NCI-H128 (cell line): ENCODE data around the gene TMEM151B.
A peak's percentile ranks its signal among the peaks of the same experiment; 100 is the strongest.

Experiments used
- DNase-seq: peaks from one replicate; lab custom pipeline; 2025; ENCODE audit not compliant: unreplicated experiment; lab: John Stamatoyannopoulos, UW

The TMEM151B gene

GRCh38 chr6:44277763-44278162 lies 7.5 kb downstream of the TMEM151B start:
- DNase-seq, result no peak

DNA sequence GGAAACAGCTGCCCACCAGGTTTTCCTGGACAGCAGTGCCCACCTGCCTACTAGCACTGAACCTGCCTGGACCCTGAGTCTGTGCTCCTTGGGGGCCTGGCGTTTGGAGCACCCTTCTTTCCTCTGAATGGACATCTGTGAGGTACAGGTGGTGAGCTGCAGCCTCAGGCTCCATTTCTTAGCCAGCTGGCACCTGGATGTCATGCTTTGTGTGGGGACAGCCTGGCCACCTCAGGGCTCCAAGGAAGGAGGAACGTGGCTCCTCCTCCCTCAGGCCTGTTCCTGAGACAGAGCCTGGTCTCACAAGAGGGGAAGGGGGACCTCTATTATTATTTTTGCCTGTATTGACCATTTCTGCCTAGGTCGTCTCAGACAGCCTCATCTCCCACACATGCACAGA lies 8.1 kb downstream of the TMEM151B start:
- DNase-seq, result no peak

- no peak for DNase-seq
Observed at GRCh38 chr6:44278774-44279697, 8.8 kb downstream of the TMEM151B start.

- no peak for DNase-seq
Observed at GRCh38 chr6:44284121-44284520, 13.9 kb downstream of the TMEM151B start.

GRCh38 chr6:44284867-44285266 lies 14.6 kb downstream of the TMEM151B start:
- DNase-seq, result no peak

DNA sequence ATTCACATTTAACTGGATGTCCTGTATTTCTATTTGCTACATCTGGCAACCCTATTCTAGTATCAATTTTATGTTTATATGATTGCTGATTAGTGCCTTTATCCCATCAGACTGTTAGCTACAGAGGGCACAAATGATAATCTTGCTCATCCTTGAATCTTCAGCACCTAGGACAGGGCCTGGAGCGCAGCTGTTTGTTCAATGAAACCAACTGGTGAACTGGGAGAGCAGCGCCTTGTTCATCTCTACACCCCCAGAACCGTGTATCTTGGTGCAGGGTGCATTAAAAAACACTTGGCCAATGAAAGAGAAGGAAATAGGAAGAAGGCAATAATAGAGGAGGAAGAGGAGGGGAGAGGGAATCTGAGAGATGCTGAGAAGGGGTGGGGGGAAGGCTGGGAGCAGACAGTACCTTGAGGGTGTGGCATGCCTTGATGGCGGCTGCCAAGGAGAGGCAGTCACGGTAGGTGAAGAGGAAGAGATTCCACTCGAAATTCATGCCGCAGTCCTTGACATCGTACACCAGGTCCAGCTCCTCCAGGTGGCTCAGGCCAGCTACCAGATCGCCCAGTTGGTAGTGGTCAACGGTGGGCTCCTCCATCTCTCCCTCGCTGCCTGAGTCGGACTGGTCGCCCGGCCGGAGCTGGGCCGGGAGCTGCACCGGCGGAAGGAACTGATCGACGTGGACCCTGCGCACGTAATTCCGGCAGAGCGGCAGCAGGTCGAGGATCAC lies 15.5 kb downstream of the TMEM151B start:
- DNase-seq, result no peak

GRCh38 chr6:44286285-44286565 lies 16.0 kb downstream of the TMEM151B start:
- DNase-seq, result no peak

DNA sequence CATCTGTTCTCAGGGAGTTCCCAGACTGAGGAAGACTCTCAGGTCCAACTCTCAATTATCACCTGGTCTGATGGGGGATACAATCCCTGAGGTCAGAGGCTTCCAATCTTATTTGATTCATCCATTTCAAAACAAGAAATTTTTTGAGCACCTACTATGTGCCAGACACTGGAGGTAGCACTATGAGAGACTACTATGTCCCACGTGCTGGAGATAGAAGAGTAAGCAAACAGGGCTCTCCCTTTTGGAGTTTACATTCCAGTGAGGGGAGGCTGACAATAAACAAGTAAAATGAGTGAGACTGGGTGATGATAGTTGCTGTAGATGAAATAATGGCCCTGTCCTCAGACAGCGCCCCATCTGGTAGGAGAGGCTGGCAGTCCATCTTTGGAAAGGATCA lies 16.5 kb downstream of the TMEM151B start:
- DNase-seq, result no peak

- no peak for DNase-seq
Observed at GRCh38 chr6:44289726-44290260, 19.5 kb downstream of the TMEM151B start.

- DNase-seq, result no peak
Observed at GRCh38 chr6:44291841-44292240, 21.6 kb downstream of the TMEM151B start.

DNA sequence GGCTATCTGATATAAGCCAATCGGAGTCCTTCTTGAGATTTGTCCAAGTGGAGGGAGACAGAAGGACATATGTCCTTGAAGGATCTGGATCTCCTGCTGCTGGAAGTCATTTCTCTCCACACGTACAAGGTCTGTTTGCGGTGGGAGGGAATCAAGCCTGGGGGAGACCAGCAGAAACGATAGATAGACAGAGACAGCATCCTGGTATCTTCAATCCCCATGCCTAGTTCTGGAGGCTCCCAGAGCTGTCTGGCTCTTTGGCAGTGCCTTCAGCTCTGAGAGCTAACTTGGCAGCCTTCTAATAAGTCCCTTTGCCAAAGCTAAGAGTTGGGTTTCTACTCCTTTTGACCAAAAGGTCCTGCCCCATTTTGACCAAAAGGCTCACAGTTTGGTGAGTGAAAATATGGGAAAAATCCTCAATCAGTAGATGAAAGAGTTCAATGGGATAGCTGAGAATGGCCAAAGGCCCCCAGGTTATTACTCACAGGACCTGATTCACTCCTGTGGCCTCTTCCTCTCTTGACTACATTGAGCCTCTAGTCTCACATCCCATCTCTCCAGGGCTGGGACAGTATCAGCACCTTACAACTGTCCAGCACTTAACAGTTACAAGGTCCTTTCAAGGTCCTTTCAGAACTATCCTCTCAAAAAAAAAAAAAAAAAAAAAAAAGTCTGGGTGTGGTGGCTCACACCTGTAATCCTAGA lies 22.6 kb downstream of the TMEM151B start:
- DNase-seq, result no peak

DNA sequence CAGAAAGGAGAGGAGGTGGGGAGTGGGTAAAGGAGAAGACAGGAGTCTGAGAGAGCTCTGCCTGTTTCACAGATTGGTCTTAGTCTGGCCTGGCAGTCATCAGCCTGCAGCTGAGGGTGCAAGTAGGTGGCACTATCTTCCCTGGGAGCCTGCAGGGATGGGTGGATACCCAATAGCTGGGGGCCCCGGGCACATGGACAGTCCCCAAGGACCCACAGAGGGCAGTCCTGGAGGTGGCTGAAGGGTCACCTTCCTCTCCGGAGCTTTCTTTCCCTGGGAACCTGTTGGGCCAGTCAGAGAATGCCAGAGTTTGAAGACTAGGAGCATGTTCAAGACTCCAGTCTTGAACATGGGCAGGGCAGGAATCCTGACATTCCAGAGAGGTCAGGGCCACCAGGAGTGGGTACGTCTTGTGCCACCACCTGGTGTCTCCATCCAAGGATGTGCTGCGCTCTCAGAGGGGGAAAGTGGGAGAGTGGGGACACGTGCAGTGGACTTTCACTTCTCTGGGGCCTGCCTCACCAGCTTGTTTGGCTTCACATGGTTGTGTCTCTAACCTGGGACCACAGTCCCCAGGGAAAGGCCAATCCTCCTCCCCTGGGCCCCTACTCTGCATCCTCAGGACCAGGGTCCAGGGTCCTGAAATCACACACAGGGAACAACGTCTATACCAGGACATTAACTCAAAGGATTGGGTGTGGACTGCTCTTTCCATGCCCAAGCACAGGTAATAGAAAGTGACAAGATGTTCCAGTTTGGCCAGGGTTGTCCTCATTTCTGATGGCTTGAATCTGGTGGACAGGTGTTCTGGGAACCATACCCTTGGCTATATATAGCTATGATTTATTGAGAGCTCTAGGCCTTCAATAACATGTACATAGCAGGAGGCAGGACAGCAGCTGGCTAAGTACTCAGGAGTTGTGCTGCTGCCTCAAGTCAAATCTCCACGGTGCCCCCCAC lies 24.9 kb downstream of the TMEM151B start:
- no peak for DNase-seq

DNA sequence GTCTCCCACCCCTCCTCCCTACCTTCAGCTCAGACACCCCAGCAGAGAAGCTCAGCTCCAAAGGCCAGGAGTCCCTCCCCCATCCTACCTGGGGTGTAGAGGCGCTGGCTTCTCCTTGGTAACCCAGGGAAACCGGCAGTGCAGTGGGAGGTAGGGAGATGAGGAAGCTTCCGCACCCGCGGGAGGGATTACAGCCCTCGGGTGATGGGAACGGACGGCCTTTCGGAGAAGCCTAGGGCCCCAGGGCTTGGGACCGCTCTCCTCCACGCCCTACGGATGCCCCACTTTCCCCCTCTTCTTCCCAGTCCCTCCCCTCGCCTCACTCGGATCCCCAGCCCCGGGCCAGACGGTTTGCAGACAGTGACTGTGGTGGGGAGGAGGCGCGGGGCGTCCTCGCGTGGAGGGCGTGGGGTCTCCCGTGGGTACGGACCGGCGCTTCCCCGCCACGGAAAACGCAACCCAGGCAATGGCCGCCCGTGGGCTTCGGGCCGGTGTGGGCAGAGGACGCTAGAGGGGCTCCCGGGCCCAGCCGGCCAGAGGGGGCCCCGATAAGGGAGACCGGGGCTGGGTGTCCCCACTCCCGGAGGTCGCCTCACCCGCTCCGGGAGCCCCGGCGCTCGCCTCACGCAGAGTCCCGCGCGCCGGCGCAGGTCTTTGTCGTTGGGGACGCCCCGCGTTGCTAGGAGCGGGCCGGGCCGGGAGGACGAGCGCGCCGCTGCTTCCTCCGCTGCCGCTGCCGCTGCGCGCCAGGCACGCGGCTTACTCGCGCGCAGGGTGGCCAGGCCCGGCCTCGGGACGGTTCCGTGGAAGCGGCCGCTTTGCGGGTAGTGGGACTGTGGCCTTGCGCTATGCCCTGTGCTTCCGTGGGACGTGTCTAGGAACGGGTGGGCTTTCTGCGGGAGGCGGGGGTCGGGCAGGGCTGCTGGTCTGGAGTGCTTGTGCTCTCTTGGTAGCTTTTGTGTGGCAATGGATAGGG lies 27.1 kb downstream of the TMEM151B start:
- DNase-seq, result peak; percentile 19

DNA sequence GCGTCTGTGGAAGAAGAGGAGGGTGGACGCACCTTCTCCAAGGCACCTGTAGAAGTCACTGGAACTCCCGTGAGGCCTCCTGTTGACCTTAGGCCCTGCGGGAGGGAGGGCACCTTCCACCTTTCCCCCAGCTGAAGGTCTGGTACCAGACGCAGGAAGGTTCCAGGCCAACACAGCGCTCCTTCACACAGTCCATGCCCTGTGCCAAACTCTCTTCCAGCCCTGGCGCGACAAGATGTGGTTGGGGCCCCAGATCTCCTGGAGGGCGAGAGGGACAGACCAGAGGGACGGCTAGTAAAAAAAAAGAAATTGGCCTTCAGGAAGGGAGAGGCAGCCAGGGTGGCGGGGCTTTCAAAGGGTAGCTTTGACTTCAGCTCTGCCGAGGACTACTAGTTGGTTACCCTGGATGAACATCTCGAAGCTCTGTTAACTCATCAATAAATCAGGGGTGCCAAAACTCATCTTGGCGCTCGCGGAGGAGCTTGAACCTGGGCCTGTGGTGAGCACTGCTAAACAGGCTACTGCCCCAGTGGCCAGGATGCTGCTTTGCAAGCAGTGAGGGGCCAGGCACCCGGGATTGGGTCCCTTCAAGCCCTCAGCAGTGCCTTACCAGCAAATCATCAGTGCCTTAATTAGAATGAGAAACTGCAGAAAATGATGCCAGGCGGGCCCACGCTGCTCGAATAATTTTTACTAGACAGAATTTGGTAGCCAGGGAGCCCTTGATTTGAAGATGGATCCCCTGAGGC lies 28.0 kb downstream of the TMEM151B start:
- no peak for DNase-seq

DNA sequence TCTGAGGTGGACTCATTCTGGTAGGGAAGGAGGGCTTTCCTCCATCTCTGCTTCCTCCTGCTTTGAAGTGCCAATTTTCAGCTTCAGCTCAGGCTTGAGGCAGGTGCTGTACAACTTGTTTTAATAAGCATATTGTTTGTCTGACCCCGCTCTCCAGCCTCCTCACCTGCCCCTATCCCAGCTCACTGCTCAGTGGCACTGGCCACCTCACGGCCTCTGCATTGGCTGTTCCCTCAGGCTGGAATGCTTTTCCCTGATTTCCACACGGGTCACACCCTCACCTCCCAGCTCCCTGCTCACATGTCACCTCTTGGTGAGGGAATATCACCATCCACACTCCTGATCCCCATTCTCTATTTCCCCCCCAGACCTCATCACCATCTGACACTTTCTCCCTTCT lies 28.6 kb downstream of the TMEM151B start:
- DNase-seq, result no peak

DNA sequence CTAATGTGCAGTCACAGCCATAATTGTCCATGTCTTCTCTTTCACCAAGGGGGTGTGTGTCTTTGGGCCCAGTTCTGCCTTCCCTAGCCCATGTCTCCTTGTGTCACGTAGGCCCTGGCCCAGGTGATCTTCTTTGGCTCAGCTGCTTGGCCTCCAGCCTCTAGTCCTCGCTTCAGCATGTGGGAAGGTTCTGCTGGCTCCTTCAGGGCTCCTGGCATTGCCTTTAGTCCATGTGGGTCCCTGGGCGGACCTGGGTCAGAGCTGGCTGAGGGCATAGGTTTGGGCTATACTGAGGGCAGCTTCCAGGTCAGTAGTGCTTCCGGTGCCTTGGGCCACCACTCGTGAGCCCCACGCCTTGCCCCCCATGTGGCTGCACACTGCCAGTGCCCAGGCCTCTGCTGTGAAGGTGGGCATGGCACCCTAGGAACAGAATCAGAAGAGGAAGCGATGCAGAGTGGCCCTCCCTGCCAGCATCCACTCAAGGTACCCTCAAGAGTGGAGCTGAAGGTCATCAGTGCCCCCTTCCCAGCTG lies 30.1 kb downstream of the TMEM151B start:
- no peak for DNase-seq

GRCh38 chr6:44301106-44301505 lies 30.9 kb downstream of the TMEM151B start:
- no peak for DNase-seq
